Sigmoid colon (tissue), 4 donors: Measurements from ENCODE around the gene AHI1.

Experiments
- CTCF ChIP-seq, 4 experiments: fragments of 450-650 bp in 3 of 4; fragments of 200-600 bp in 1 of 4; IDR thresholded peaks; one replicate each; pipeline ENCODE4 v1.5.1; 2016 to 2019; ENCODE audit warnings: antibody characterized with exemption in 4 of 4, mild to moderate bottlenecking in 3 of 4, moderate library complexity in 2 of 4
- EP300 ChIP-seq, 4 donors: sonication (generic); formaldehyde crosslinking; IDR thresholded peaks; one replicate each; pipeline ENCODE4 v1.6.1; 2017; ENCODE audit warnings: antibody characterized with exemption in 4 of 4
- POLR2A ChIP-seq, 2 donors: fragments of 450-650 bp; IDR thresholded peaks; one replicate each; pipeline ENCODE4 v1.6.1; 2016; ENCODE audit warnings: antibody characterized with exemption in 2 of 2, mild to moderate bottlenecking in 2 of 2, moderate library complexity in 2 of 2
- POLR2AphosphoS5 ChIP-seq, 4 donors: sonication (generic); formaldehyde crosslinking; IDR thresholded peaks; one replicate each; pipeline ENCODE4 v1.6.1; 2017; ENCODE audit warnings: antibody characterized with exemption in 4 of 4

GRCh38 chr6:135464634-135465033 lies 32.9 kb downstream of the AHI1 start:
- TF ChIP-seq EP300 (IDR thresholded peaks at IDR 0.05), result no peak
- TF ChIP-seq POLR2A (IDR thresholded peaks at IDR 0.05), result no peak
- TF ChIP-seq CTCF (IDR thresholded peaks at IDR 0.05), result no peak
- TF ChIP-seq POLR2AphosphoS5 (IDR thresholded peaks at IDR 0.05), result no peak
